CD4-positive, CD25-positive, alpha-beta regulatory T cell (primary cell): Measurements from ENCODE around the gene RETREG1. TPM values are rescaled to one million over a fixed set of nuclear protein-coding genes. Genes with fewer than 3 reads are reported as not detected.
"Not testable (repeated sequence)": the region's sequence is repeated elsewhere in the genome, so short reads cannot be mapped to it uniquely, and the experiment has no call there.

ENCODE experiments used
- ATAC-seq, 2 donors: fragments of 150-1000 bp; cut with Tn5 transposase; one replicate each; pipeline ENCODE4 v1.10.0; 2021; ENCODE audit warnings: low read depth in 2 of 2, moderate number of reproducible peaks in 2 of 2, moderate library complexity in 1 of 2
- DNase-seq, 3 donors: peaks; one replicate each; pipeline versions ENCODE4 v3.0.0 to v3.0.0-alpha.2; 2012 to 2022; ENCODE audit warnings: mixed read lengths in 1 of 3
- H3K27ac ChIP-seq: one replicate; pipeline ENCODE4 v1.7.0; 2013; ENCODE audit warnings: mild to moderate bottlenecking, low read length; ENCODE audit not compliant: insufficient read depth, poor library complexity, severe bottlenecking
- H3K27me3 ChIP-seq: one replicate; pipeline ENCODE4 v1.7.0; 2013; ENCODE audit warnings: low read length; ENCODE audit not compliant: control insufficient read depth, insufficient read depth
- H3K36me3 ChIP-seq: one replicate; pipeline ENCODE4 v1.7.0; 2013; ENCODE audit warnings: mild to moderate bottlenecking, low read length, moderate library complexity; ENCODE audit not compliant: control insufficient read depth, insufficient read depth
- H3K4me1 ChIP-seq: 2 replicates; pipeline ENCODE4 v1.7.0; 2013; ENCODE audit warnings: mild to moderate bottlenecking, low read length; ENCODE audit not compliant: insufficient read depth, control insufficient read depth, poor library complexity, severe bottlenecking
- H3K4me3 ChIP-seq: one replicate; pipeline ENCODE4 v1.7.0; 2013; ENCODE audit warnings: low read depth, mild to moderate bottlenecking, low read length, moderate library complexity
- H3K9me3 ChIP-seq, 2 experiments: 1 replicate in 1 of 2; 2 replicates in 1 of 2; pipeline ENCODE4 v1.7.0; 2013; ENCODE audit warnings: low read length in 2 of 2, mild to moderate bottlenecking in 1 of 2, moderate library complexity in 1 of 2; ENCODE audit not compliant: control insufficient read depth in 2 of 2
- H3K27ac Mint-ChIP-seq, 3 donors: one replicate each; pipeline ENCODE4 v1.8.0; 2020 to 2022; ENCODE audit warnings: mild to moderate bottlenecking in 3 of 3, mixed read lengths in 3 of 3, moderate library complexity in 2 of 3
- H3K27me3 Mint-ChIP-seq: one replicate; pipeline ENCODE4 v1.8.0; 2022; ENCODE audit warnings: mild to moderate bottlenecking, mixed read lengths
- H3K36me3 Mint-ChIP-seq: one replicate; pipeline ENCODE4 v1.8.0; 2020; ENCODE audit warnings: mixed read lengths
- H3K4me1 Mint-ChIP-seq, 4 donors: one replicate each; pipeline ENCODE4 v1.8.0; 2020 to 2022; ENCODE audit warnings: mixed read lengths in 4 of 4, mild to moderate bottlenecking in 1 of 4
- H3K4me3 Mint-ChIP-seq, 4 donors: one replicate each; pipeline ENCODE4 v1.8.0; 2020 to 2022; ENCODE audit warnings: mild to moderate bottlenecking in 4 of 4, mixed read lengths in 4 of 4, moderate library complexity in 3 of 4
- H3K9me3 Mint-ChIP-seq, 7 donors: one replicate each; pipeline ENCODE4 v1.8.0; 2020 to 2022; ENCODE audit warnings: mixed read lengths in 7 of 7, mild to moderate bottlenecking in 3 of 7, moderate library complexity in 2 of 7
- polyA plus RNA-seq, 4 donors: library from polyadenylated mRNA; unstranded; fragments of 300-500 nt; fragmentation: Illumina TruSeq; gene quantifications; one replicate each; pipeline ENCODE4 v1.2.3, GENCODE V29; 2021
- total RNA-seq: library from RNA; stranded (reverse); gene quantifications from one replicate; pipeline ENCODE4 v1.2.3, GENCODE V29; 2022

Gene RETREG1
- total and polyA plus RNA-seq, 5 donors from 2014 or later = 31.0 to 123 (median 64.3) TPM

- Mint-ChIP-seq H3K4me1 (peaks cover 17 to 81% (median 50%) of the 10 kb centered on the region in 4 donors), H3K27ac (no peak overlapping the region), H3K4me3 (peak overlapping the region; percentile 36 to 67 (median 52)), H3K27me3 (no peaks in the 10 kb centered on the region), H3K9me3 (peaks cover 0 to 4% (median 0%) of the 10 kb centered on the region in 7 donors), H3K36me3 (peaks cover 30% of the 10 kb centered on the region)
- no peak overlapping the region for H3K27ac ChIP-seq
- no peak overlapping the region for H3K4me3 ChIP-seq
- H3K27me3 ChIP-seq = no peaks in the 10 kb centered on the region
- no peaks in the 10 kb centered on the region for H3K9me3 ChIP-seq
- peaks cover 22% of the 10 kb centered on the region for H3K4me1 ChIP-seq
- no peaks in the 10 kb centered on the region for H3K36me3 ChIP-seq
- ATAC-seq (no peak), DNase-seq (no peak)
These were observed 4.8 kb downstream of the RETREG1 start for GRCh38 chr5:16612007-16612406.

GRCh38 chr5:16610896-16611295 lies 5.9 kb downstream of the RETREG1 start:
- H3K27me3 ChIP-seq, ATAC-seq, DNase-seq, H3K36me3 ChIP-seq, H3K9me3 ChIP-seq, H3K27ac ChIP-seq, H3K9me3 Mint-ChIP-seq, H3K4me3 ChIP-seq, H3K27me3 Mint-ChIP-seq: not testable (repeated sequence)
- H3K36me3 Mint-ChIP-seq = peaks cover 40% of the 10 kb centered on the region
- H3K4me1 Mint-ChIP-seq = peaks cover 17 to 86% (median 53%) of the 10 kb centered on the region in 4 donors
- H3K27ac Mint-ChIP-seq = peak overlapping the region in 1 of 3 donors; percentile 30
- peaks cover 21% of the 10 kb centered on the region for H3K4me1 ChIP-seq
- H3K4me3 Mint-ChIP-seq = peak overlapping the region in 1 of 4 donors; percentile 57

- no peak overlapping the region for H3K27ac ChIP-seq
- H3K36me3 ChIP-seq = peaks cover 11% of the 10 kb centered on the region
- no peak for ATAC-seq
- no peak overlapping the region for H3K4me3 ChIP-seq
- H3K27me3 ChIP-seq = no peaks in the 10 kb centered on the region
- peak overlapping the region in 2 of 3 donors; percentile 5 to 44 for H3K27ac Mint-ChIP-seq
- H3K4me3 Mint-ChIP-seq = peak overlapping the region in 3 of 4 donors; percentile 28 to 61 (median 56)
- no peak for DNase-seq
- peaks cover 14% of the 10 kb centered on the region for H3K4me1 ChIP-seq
- no peaks in the 10 kb centered on the region for H3K9me3 ChIP-seq
- H3K27me3 Mint-ChIP-seq = no peaks in the 10 kb centered on the region
- H3K36me3 Mint-ChIP-seq = peaks cover 49% of the 10 kb centered on the region
- peaks cover 0 to 4% (median 0%) of the 10 kb centered on the region in 7 donors for H3K9me3 Mint-ChIP-seq
- H3K4me1 Mint-ChIP-seq = peaks cover 12 to 91% (median 48%) of the 10 kb centered on the region in 4 donors
These were observed 7.4 kb downstream of the RETREG1 start for GRCh38 chr5:16609412-16609811.

- Histone ChIP-seq H3K4me3 (no peak overlapping the region), H3K4me1 (no peaks in the 10 kb centered on the region), H3K36me3 (peaks cover 17% of the 10 kb centered on the region), H3K27me3 (no peaks in the 10 kb centered on the region), H3K9me3 (no peaks in the 10 kb centered on the region), H3K27ac (no peak overlapping the region)
- Mint-ChIP-seq H3K9me3 (peaks cover 0 to 4% (median 0%) of the 10 kb centered on the region in 7 donors), H3K36me3 (peaks cover 60% of the 10 kb centered on the region), H3K27me3 (no peaks in the 10 kb centered on the region), H3K27ac (peak overlapping the region; percentile 35 to 88 (median 70)), H3K4me1 (peaks cover 20 to 92% (median 37%) of the 10 kb centered on the region in 4 donors), H3K4me3 (peak overlapping the region in 1 of 4 donors; percentile 56)
- ATAC-seq (no peak), DNase-seq (no peak)
These were observed 10.2 kb downstream of the RETREG1 start for GRCh38 chr5:16606628-16607027.

GRCh38 chr5:16603701-16604100 lies 13.1 kb downstream of the RETREG1 start:
- Histone ChIP-seq H3K27me3 (no peaks in the 10 kb centered on the region), H3K27ac (no peak overlapping the region), H3K36me3 (peaks cover 20% of the 10 kb centered on the region), H3K4me1 (no peaks in the 10 kb centered on the region), H3K4me3 (no peak overlapping the region), H3K9me3 (no peaks in the 10 kb centered on the region)
- Mint-ChIP-seq H3K27me3 (no peaks in the 10 kb centered on the region), H3K4me1 (peaks cover 17 to 82% (median 36%) of the 10 kb centered on the region in 4 donors), H3K9me3 (no peaks in the 10 kb centered on the region), H3K4me3 (no peak overlapping the region), H3K27ac (peak overlapping the region in 2 of 3 donors; percentile 11 to 83), H3K36me3 (peaks cover 58% of the 10 kb centered on the region)
- DNase-seq (no peak), ATAC-seq (no peak)

- no peak for DNase-seq
- no peaks in the 10 kb centered on the region for H3K4me1 ChIP-seq
- H3K36me3 ChIP-seq = peaks cover 23% of the 10 kb centered on the region
- peak overlapping the region in 2 of 4 donors; percentile 10 to 48 for H3K4me3 Mint-ChIP-seq
- no peaks in the 10 kb centered on the region for H3K27me3 ChIP-seq
- H3K9me3 ChIP-seq = no peaks in the 10 kb centered on the region
- peak overlapping the region; percentile 11 to 83 (median 49) for H3K27ac Mint-ChIP-seq
- no peak for ATAC-seq
- peaks cover 17 to 82% (median 33%) of the 10 kb centered on the region in 4 donors for H3K4me1 Mint-ChIP-seq
- no peak overlapping the region for H3K27ac ChIP-seq
- peaks cover 59% of the 10 kb centered on the region for H3K36me3 Mint-ChIP-seq
- H3K27me3 Mint-ChIP-seq = no peaks in the 10 kb centered on the region
- no peak overlapping the region for H3K4me3 ChIP-seq
- no peaks in the 10 kb centered on the region for H3K9me3 Mint-ChIP-seq
These were observed 13.5 kb downstream of the RETREG1 start for GRCh38 chr5:16603295-16603694.

GRCh38 chr5:16602182-16602581 lies 14.6 kb downstream of the RETREG1 start:
- Histone ChIP-seq H3K9me3 (no peaks in the 10 kb centered on the region), H3K36me3 (peaks cover 26% of the 10 kb centered on the region), H3K4me1 (no peaks in the 10 kb centered on the region), H3K4me3 (no peak overlapping the region), H3K27me3 (no peaks in the 10 kb centered on the region), H3K27ac (no peak overlapping the region)
- H3K4me3 Mint-ChIP-seq = peak overlapping the region in 1 of 4 donors; percentile 32
- H3K27me3 Mint-ChIP-seq = no peaks in the 10 kb centered on the region
- H3K36me3 Mint-ChIP-seq = peaks cover 62% of the 10 kb centered on the region
- H3K9me3 Mint-ChIP-seq = no peaks in the 10 kb centered on the region
- H3K27ac Mint-ChIP-seq = peak overlapping the region in 2 of 3 donors; percentile 21 to 35
- ATAC-seq (no peak), DNase-seq (no peak)
- H3K4me1 Mint-ChIP-seq = peaks cover 17 to 87% (median 33%) of the 10 kb centered on the region in 4 donors

GRCh38 chr5:16600946-16601345 lies 15.9 kb downstream of the RETREG1 start:
- H3K4me3 ChIP-seq = no peak overlapping the region
- ATAC-seq (no peak), DNase-seq (no peak)
- H3K9me3 ChIP-seq = no peaks in the 10 kb centered on the region
- Mint-ChIP-seq H3K27ac (peak overlapping the region in 2 of 3 donors; percentile 45 to 51), H3K27me3 (no peaks in the 10 kb centered on the region), H3K4me3 (peak overlapping the region in 1 of 4 donors; percentile 52), H3K4me1 (peaks cover 17 to 88% (median 31%) of the 10 kb centered on the region in 4 donors), H3K9me3 (no peaks in the 10 kb centered on the region), H3K36me3 (peaks cover 55% of the 10 kb centered on the region)
- H3K27me3 ChIP-seq = no peaks in the 10 kb centered on the region
- H3K4me1 ChIP-seq = no peaks in the 10 kb centered on the region
- H3K27ac ChIP-seq = no peak overlapping the region
- peaks cover 18% of the 10 kb centered on the region for H3K36me3 ChIP-seq
